Measurements from ENCODE around the gene SLC28A1.

Gene SLC28A1

DNA sequence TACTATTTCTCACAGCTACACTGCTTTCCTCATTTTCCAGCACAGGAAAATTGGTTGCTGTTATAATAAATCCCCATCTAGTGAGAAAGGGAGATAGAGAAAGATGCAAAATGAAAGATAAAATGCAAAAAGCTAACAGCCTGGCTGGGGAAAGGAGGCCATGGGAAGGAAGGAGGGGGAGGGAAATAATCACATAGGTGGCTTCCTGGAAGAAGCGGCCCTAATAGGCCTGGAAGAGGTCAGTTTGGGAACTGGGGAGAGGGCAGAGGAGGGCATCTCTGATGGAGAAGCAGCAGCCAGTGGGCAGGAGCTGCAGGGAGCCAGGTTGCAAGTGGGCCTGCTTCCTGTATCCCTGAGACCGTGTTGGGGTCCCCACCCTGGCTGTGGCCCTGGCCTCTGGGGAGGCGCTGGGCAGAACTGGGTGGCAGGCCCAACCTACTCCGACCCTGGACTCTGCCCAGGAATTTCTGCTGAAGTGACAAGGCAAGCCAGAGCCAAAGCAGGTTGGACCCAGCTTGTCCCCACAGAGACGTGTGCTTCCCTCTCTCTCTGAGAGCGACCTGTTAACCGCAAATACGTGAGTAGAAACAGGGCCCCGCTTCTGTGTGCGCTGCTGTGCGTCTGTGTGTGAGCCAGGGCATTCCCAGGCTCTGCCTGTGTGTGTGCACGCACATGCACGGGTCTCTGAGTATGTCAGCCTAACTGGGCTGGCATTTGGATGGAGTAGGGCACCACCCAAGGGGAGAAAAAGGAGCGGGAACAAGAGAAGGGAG is 1.9 kb downstream of the SLC28A1 start:
- no peak for DNase-seq

DNA sequence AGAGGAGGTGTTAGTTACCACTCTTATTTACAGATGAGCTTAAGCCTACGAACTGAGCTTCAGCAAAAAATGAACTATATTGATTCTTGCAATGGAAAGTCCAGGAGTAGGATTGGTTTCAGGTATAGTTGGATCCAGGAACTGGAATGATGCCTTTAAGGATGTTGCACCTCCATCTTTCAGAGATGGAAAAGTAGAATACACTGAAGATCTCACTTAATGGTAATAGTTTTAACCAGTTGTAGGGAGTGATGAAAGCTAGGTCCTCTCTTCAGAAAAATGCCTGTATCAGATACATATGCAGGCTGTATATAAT is 2.5 kb downstream of the SLC28A1 start:
- DNase-seq: no peak

DNA sequence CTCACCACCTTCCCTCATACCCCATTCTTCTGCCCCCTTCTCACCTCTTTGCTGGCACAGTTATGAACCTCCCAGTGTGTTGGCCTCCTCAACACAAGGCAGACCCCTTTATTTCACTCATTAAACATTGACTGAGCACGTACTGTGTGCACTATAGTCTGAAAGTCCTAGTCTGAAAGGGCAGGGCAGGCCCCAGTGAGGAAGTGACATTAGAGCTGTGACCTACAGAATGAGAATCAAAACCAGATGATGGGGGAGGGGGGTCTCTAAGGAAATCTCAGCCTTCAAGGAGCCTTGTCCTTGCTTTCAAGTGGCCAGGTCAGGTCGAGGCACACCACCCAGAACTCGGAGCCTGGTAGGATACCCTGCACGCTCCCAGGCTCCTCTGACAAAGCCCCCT is 3.5 kb downstream of the SLC28A1 start:
- no peak for DNase-seq

DNA sequence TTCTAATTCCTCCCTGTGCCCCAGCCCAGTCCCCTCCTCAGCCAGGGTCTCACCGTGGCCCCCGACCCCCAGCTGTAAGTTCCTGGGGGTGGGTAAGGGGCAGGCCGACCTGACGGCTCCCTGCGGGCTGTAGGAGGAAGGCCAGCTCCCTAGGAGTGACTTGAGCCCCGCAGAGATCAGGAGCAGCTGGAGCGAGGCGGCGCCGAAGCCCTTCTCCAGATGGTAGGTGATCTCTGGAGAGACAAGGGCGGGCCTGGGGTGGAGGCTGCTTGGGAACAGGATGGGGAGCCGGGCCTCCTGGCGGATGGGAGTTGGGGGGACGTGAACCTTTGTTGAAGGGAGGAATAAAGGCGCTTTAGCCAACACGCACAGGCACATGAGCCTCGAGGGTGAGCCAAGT is 4.2 kb downstream of the SLC28A1 start:
- no peak for DNase-seq

DNA sequence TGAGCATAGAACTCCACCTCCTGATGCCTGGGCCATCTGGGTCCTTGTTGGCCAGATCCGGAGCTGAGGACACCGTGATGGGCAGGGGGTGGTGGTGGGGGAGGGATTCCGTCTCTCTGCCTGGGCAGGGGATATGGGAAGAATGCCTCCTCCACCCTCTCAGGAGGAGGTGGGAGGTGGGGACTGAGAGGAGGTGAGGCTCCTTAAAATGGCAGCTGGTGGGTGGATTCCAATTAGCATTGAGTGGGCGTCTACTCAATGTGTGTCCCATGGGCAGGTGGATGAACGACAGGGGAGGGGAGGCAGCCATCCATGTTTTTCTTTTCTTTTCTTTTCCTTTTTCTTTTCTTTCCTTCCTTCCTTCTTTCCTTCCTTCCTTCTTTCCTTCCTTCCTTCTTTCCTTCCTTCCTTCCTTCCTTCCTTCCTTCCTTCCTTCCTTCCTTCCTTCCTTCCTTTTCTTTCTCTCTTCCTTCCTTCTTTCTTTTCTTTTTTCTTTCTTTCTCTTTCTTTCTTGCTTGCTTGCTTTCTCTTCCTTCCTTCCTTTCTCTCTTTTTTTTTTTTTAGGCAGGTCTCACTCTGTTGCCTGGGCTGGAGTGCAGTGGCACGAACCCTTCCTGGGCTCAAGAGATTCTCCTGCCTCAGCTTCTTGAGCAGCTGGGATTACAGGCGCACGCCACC is 5.0 kb downstream of the SLC28A1 start:
- no peak for DNase-seq

DNA sequence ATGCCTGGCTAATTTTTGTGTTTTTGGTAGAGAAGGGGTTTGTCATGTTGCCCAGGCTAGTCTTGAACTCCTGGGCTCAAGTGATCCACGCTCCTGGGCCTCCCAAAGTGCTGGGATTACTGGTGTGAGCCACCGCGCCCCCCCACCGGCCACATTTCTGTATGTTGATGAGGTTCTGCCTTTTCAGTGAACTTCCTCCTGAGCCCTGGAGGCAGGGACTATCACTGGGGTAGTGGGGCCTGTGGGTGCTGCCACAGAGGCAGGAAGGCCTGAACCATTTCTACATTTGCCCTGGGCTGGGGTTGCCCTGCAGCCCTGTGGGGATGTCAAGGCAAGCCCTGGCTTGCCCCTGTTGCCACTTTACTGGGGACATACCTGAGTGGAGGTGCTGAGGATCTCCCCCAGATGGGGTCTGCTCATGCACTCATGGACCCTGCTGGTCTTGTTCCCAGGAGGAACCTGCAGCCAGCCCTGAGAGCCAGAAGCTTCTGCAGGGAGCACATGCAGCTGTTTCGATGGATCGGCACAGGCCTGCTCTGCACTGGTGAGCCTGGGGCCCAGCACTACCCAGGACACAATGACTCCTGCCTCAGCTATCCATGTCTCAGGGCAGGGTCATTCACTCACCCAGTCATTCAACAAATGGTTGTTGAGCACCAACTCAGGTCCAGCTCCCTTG is 5.7 kb downstream of the SLC28A1 start:
- no peak for DNase-seq

DNA sequence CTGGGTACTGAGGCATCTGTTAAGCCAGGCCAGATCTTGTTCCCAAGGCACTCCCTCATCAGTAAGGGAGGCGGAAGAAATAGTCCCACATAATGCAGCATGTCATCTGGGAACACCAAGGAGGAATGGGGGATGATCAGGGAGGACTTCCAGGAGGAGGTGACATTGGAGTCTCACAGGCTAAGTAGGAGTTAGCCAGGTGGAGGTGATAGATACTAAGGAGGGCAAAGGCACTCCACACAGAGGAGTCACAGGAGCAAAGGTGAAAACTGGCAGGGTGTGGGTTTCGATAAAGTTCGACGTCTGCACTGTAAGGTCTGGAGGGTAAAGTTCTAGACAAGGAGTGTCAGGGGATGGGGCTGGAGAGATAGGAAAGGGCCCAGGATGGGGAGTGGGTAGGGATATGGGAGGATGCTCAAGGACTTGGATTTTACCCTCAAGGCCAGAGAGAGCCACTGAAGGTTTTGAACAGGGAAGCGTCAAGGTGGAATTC is 6.3 kb downstream of the SLC28A1 start:
- no peak for DNase-seq

DNA sequence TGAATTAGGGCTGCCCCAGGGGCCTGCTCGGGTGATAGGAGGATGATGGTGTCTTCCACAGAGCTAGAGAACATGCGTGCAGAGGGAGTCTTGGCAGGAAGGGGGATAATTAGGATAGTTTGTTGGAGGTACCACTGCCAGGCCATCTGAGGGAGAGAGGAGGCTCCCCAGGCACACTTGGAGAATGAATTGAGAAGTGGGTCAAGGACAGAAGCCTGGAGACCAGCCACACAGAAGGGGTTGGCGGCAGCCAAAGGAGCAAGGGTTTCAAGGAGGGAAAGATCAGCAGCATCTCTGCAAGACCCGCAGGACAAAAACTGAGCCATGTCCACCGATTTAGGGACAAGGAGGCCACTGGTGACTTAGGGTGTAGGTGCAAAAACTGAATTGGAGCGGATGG is 6.9 kb downstream of the SLC28A1 start:
- no peak for DNase-seq

DNA sequence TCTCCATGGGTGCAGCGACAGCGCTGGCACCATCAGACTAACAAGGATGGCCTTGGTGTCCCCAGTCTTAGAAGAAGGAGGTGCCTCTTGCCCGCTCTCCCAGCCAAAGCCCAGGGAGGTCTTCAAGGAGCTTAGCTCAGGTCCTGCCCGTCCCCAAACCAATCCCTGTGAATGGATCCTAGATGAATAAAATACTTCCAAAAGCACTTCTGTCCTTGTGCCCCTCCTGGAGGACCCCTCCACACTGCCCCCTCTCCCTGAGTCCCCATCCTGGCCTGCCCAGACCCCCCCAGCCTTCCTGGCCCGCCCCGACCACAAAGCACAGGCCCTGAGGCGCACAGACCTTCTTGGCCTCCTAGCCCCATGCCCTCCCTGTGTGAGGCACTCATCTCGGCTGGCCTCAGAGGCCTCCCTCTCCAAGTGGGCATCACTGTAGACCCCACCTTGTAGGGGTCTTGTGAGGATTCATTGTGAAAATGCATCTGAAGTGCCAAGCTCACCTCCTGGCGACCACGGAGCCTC is 8.4 kb downstream of the SLC28A1 start:
- no peak for DNase-seq

DNA sequence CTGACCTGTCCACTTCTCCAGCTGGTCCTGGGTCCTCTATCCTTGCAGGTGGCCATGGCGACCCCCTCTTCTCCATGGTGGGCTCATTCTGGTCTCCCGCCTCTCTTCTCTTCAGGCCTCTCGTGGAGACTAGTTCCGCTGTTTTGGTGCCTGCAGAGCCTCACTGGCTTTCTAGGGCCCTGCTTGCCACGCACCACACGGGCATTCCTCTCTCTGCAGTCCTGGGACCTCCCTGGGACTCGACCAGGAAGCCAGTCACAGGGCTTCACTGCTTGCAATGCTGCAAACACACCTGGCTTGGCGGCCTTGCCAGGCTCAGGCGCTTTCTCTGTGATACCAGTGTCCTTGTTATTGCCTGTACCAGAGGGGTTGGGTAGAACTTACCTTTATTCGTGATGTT is 9.1 kb downstream of the SLC28A1 start:
- DNase-seq: no peak

DNA sequence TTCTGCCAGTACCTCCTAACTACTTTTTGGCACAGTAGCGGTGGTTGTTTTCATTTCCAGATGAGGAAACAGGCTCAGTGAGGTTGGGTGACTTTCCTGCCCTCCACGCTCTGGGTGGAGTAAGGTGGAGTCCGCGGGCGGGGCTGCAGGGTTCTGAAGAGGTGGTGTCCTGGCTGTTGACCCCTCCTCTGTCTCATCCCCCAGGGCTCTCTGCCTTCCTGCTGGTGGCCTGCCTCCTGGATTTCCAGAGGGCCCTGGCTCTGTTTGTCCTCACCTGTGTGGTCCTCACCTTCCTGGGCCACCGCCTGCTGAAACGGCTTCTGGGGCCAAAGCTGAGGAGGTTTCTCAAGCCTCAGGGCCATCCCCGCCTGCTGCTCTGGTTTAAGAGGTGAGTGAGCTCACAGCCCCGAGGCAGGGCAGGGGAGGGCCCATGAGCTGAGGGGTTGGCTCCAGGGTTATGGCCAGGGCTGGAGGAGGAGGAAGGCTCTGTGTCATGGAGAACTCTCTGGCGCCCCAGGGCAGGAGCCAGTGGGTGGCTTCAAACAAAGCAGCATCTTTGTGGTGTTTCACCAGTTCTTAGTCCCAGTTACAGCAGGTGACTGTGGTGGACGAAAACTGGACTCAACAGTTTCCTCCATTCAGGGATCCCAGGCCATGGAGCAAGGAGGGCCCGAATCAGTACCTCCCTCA is 10.4 kb downstream of the SLC28A1 start:
- DNase-seq: no peak

DNA sequence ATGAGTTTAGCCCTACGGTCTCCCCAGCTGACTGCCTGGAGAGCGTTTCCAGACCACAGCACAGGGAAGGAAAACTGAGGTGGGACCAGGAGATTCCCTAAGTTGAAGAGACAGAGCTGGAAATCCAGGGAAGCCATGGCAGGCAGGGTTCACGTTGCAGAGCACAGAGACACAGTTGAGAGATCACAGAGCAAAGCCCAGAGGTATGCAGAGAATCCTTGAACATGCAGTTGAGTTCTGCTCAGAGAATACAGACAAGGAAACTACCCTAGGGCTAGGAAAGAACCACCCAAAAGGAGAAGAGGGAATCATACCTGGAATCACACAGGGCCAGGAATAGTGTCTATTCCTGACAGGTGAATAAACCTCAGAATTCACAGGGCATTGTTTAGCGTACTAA is 14.3 kb downstream of the SLC28A1 start:
- no peak for DNase-seq

DNA sequence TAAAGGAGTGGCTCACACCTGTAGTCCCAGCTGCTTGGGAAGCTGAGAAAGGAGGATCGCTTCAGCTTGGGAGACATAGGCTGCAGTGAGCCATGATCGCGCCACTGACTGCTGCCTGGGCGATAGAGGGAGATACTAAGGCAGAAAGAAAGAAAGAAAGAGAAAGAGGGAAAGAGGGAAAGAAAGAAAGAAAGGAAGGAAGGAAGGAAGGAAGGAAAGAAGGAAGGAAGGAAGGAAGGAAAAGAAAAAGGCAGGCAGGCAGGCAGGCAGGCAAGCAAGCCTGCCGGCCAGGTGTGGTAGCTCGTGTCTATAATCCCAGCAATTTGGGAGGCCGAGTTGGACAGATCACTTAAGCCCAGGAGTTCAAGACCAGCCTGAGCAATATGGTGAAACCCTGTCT is 15.3 kb downstream of the SLC28A1 start:
- no peak for DNase-seq

DNA sequence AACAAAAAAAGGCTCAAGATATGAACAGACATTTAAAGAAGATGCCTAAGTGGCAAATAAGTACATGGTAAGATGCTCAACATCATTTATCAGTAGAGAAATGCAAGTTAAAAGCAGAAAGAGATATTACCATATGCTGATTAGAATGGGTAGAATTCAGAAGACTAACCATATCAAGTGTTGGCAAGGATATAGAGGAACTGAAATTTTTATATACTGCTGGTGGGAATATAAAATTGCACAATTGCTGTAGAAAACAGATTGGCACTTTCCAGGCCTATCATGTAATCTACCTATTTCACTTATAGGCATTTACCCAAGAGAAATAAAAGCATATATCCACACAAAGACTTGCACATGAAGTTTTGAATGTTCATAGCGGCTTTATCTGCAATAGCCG is 17.1 kb downstream of the SLC28A1 start:
- DNase-seq: no peak

DNA sequence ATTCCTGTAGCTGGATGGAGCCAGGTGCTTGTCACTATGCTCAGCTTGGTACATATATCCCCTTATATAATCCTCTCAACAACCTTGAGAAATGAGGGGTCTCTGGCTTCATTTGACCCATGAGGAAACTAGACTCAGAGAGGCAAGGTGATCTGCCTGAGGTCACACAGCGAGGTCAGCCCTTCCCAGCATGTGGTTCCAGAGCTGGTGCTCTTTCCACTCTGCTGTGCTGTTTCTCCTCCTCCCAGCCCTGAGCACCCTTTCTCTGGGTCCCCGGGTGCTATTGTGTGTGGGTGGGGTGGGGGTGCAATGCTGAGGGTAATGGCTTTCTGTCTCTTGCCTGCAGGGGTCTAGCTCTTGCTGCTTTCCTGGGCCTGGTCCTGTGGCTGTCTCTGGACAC is 19.3 kb downstream of the SLC28A1 start:
- no peak for DNase-seq

DNA sequence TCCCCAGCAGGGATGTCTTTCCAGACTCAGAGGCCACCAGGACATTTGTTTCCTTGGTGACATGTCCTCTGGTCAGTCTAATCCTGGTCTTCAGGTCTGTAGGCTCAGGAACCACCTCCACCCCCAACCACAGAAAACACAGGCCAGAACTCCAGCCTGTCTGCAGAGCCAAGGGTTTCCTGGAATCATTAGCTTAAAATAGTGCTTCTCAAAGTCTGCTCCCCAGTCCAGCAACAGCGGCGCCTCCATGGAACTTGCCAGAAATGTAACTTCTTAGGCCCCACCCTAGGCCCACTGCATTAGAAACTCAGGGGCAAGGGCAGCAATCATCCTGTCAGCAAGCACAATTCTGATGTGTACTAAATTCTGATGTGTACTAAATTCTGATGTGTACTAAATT is 20.0 kb downstream of the SLC28A1 start:
- no peak for DNase-seq

DNA sequence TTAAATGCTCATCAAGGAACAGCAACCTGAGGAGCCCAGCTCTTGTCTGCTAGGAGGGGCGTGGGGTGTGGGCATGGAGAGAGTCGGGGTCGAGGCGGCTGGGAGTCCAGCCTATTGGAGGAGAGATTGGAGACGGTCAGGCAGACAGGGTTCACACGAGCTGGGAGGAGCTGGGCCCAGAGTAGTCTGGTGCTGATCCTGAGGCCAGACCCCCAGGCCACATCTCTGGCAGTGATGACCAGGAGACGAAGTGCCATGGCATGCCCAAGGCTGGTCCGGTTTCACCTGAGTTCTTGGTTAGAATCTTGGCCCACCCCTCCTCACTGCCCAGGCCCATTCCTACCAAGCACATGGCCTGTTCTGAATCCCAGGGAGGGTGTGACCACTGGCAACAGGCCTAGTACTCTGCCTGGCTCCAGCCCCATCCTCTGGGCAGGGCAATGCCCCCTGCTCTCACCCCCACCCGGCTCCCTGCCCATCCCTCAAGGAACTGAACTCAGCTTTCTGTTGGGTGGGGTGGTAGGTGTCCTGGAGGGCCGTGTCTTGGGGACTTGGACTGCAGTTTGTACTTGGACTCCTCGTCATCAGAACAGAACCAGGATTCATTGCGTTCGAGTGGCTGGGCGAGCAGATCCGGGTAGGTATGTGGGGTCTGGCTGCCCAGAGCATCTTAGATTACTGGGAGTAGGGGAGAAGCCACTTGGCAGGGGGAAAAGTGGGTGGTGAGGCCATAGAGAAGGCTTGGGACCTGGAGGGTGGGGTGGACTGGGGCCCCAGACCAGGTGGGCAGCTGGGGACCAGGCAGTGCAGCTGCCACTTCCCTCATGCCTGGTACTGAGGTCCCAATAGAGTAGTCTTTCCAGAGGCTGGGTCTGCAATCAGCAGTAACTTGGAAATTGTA is 20.8 kb downstream of the SLC28A1 start:
- DNase-seq: no peak

DNA sequence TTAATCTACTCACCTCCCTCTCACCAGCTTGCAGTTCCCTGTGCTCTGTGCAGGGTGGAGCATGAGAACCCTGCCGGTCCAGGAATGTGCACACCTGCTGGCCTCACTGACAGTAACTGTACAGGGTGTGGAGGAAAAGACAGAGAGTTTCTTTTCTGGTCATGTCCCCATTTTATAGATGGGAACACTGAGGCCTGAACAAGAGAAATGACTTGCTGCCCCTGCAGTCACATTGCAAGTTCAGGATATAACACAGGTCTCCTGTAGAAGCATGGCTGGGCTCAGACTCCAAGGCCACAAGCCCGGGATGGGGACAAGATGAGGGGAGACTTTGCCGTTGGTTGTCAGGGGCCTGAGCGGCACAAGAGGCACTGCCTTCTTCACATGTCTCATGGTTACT is 23.3 kb downstream of the SLC28A1 start:
- no peak for DNase-seq

DNA sequence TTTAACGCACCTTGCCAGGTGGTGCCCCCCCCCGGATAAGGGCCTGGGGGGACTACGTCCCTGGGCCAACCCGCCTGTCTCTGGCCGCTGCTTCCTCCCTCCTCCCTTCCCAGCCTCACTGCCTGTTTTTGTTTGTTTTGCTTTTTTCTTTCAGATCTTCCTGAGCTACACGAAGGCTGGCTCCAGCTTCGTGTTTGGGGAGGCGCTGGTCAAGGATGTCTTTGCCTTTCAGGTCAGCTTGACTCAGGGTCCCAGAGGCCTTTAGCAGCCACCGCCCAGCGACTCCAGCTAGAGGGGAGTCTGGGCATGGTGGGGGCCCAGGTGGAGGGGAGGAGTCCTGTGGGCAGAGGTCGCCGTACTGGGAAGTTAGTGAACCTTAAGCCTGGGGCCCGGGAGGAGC is 24.1 kb downstream of the SLC28A1 start:
- no peak for DNase-seq

DNA sequence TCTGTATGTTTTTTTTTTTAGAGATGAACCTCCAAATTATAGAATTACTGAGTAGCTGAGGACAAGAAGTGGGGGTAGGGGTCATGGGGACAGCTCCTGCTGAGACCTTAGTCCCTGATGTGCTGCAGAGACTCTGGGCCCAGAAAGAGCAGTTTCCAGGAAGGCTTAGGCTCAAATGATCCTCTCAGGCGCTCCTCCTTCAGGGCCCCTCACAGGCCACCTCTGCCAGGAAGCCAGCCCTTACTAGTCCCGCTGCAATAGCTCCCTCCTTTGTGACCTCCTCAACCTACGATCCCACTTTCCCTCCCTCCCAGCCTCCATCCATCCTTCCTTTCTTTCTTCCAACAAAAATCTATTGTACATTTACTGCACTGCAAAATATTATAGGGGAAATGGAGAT is 24.6 kb downstream of the SLC28A1 start:
- no peak for DNase-seq

DNA sequence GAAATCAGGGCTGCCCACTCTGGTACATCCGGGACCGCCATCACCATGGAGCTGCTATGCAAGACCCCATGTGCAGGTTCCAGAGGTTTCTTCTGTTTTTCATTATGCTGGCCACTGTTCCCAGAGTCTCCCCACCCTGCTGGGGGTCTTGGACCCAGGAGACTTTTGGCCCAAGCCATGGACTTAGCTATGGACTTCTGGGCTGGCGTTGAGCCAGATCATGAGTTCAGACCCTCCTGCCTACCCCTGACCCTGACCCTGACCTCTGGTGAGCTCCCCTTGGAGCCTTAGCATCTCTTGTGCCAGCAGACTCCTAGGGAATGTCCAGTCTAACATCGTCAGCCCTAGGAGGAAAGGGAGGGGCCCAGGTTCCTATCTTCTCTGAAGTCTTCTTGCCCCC is 25.3 kb downstream of the SLC28A1 start:
- DNase-seq: no peak

DNA sequence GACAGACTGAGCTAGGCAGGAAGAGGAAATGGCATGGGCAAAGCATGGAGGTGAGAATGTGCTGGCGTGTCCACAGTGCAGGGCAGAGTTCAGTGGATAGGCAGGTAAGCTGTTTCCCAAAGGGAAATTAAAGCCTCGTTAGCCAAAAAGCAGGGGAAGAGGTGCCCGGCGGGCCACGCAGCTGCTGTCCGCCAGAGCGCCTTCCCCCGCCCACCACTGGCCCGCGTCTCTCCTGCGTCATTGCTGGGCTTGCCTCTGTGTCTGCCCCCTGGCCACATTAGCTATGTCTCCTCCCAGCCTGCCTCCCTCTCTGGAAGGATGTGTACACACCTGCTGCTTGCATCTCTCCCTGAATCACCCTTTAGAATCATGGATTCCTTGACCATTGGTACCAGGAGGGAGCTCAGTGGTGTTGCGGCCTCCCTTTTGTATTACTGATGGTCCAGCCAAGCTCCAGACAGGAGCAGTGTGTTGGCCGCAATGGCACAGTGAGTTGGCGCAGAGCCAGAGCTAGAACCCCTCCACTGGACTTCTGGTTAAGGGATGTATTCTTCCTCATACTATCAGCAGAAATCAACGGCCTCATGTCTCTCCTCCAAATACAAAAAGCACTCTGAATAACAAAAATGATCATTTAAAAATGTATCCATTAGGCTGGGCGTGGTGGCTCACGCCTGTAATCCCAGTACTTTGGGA is 26.6 kb downstream of the SLC28A1 start:
- peak in 1 of 2 experiments; percentile 23 for DNase-seq

Data from NCI-H526 (cell line).